Measurements from ENCODE around the gene NDC80.

The NDC80 gene

GRCh38 chr18:2559249-2559648, 12.1 kb upstream of the NDC80 start:
- DNase-seq (ENCODE audit: low read depth), result no peak

GRCh38 chr18:2564373-2564772, 7.0 kb upstream of the NDC80 start:
- DNase-seq (ENCODE audit: low read depth), result no peak

- DNase-seq (ENCODE audit: low read depth), result no peak
Observed at GRCh38 chr18:2568129-2568528, 3.2 kb upstream of the NDC80 start.

- no peak for DNase-seq (ENCODE audit: low read depth)
Observed at GRCh38 chr18:2568605-2569004, 2.8 kb upstream of the NDC80 start.

GRCh38 chr18:2569338-2570207, 1.8 kb upstream of the NDC80 start:
- no peak for DNase-seq (ENCODE audit: low read depth)

GRCh38 chr18:2570772-2571199, 571 bp upstream of the NDC80 start:
- DNase-seq (ENCODE audit: low read depth), result no peak

- no peak for DNase-seq (ENCODE audit: low read depth)
Observed at GRCh38 chr18:2572171-2572569, 813 bp downstream of the NDC80 start.

DNA sequence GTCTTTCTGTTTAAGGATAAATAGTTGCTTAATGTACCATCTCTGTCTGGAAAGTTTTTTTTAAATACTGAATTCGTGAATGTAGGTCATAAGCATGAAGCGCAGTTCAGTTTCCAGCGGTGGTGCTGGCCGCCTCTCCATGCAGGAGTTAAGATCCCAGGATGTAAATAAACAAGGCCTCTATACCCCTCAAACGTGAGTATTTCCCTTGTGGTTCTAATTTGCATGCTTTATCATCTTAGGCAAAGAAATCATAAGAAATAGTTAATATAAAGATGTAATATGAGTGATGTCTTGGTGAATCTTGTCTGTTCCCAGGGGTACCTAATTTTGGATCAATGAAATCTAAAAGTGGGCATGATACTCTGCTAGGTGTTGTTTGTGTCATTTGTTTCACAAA, 1.5 kb downstream of the NDC80 start:
- no peak for DNase-seq (ENCODE audit: low read depth)

- no peak for DNase-seq (ENCODE audit: low read depth)
Observed at GRCh38 chr18:2573408-2573807, 2.1 kb downstream of the NDC80 start.

GRCh38 chr18:2587788-2588187, 16.4 kb downstream of the NDC80 start:
- no peak for DNase-seq (ENCODE audit: low read depth)

DNA sequence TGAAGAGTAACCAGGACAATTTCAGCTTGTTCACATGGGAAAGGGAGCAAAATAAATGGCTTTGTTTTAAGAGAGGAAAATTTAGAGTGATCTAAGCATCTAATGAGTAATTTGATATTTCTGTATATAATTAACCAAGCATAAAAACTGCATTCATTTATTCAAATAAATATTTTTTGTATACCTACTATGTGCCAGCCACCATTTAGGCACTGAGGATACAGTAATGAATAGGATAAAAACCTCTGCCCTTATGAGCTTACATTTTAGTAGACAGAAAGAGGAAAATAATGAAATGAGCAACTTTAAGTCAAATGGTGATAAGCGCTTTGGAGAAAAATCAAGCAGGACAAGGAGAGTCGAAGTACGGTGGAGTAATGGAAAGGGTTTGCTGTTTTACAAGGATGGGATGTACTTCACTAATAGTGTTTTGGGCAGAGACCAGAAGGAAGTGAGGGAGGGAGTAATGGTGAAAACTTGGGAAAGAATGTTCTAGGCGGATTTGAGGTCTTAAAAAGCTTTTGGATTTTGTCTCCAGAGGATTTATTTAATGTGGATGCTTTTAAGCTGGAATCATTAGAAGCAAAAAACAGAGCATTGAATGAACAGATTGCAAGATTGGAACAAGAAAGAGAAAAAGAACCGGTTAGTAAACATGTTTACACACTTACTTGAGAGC, 17.4 kb downstream of the NDC80 start:
- DNase-seq (ENCODE audit: low read depth), result no peak

GRCh38 chr18:2589345-2590068, 18.1 kb downstream of the NDC80 start:
- no peak for DNase-seq (ENCODE audit: low read depth)

- no peak for DNase-seq (ENCODE audit: low read depth)
Observed at GRCh38 chr18:2590303-2590702, 18.9 kb downstream of the NDC80 start.

- no peak for DNase-seq (ENCODE audit: low read depth)
Observed at GRCh38 chr18:2597639-2598038, 26.3 kb downstream of the NDC80 start.

GRCh38 chr18:2602844-2603243, 31.5 kb downstream of the NDC80 start:
- no peak for DNase-seq (ENCODE audit: low read depth)

- no peak for DNase-seq (ENCODE audit: low read depth)
Observed at GRCh38 chr18:2606335-2606734, 35.0 kb downstream of the NDC80 start.

DNA sequence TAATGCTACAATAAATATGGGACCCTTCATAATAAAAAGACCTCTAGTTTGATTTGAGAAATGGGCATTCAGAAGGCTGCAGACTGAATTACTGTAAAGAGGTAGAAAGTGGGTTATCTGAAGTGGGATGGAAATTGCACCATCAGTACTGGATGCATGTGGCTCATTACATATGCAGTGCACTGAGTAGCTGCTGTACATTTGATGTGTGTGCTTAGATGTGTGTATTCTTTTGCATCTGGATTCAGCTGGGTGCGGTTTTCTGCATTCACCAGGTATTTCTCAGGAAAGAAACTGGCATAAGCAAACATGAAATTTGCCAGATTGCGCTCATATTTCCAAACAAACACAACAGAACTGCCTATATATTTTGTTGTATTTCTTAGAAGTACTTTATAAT, 38.2 kb downstream of the NDC80 start:
- no peak for DNase-seq (ENCODE audit: low read depth)

- no peak for DNase-seq (ENCODE audit: low read depth)
Observed at GRCh38 chr18:2610549-2610948, 39.2 kb downstream of the NDC80 start.

- no peak for DNase-seq (ENCODE audit: low read depth)
Observed at GRCh38 chr18:2612996-2613395, 41.6 kb downstream of the NDC80 start.

DNA sequence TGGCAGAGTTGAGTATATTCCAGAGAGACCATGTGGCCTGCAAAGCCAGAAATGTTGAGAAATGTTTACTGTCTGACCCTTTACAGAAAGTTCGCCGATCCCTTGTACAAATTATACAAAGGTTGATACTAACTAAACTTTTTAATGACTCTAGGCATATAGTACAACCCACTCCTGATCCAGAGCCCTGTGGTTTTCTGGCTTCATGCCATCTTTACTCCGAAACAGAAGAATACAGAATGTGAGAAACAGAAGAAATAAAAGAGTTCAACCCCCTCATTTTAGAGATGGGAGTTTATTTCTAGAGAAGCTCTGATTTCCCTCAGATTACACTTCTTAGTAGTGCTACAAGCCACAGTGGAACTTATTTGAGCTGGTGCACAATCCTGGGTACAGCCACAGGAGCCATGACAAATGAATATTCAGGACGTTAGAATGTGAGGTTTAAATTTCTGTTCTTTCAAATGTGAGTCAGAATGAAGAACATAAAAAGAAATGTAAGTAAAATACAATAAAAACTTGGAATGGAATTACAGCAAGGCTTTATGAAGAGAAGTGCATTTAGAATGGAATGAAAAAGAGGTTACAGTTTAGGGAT, 46.1 kb downstream of the NDC80 start:
- no peak for DNase-seq (ENCODE audit: low read depth)

GRCh38 chr18:2618009-2618408, 46.7 kb downstream of the NDC80 start:
- no peak for DNase-seq (ENCODE audit: low read depth)

- DNase-seq (ENCODE audit: low read depth), result no peak
Observed at GRCh38 chr18:2625217-2625616, 53.9 kb downstream of the NDC80 start.

Measured in HS-5 (cell line).